ENCODE results near the gene SLC23A2.
"Not testable (repeated sequence)": the region's sequence is repeated elsewhere in the genome, so short reads cannot be mapped to it uniquely, and the experiment has no call there.

The SLC23A2 gene

GRCh38 chr20:4876301-4876700 lies 125.0 kb downstream of the SLC23A2 start:
- DNase-seq (ENCODE audit: low spot score): no peak

DNA sequence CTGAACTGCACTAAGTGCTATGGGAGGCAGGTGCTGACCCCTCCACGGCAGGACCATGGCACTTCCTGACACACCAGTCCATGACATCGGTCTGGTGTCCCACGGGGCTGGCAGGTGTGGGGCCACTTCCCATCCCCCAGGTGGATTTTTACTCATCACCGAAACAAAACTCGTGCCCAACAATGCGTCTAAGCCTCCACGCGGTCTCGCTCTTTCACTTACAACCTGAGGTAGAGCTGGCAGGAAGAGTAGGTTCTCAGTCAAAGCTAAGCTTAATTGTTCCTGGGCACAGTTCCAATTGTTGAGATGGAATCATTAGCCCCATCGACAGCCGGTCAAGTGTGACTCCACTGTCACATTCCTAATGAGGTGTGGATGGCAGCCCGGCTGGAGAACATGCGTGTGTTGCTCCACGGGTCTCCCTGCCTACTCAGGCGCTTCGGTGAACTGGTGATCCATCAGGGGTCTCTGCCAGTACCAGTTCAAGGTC lies 125.7 kb downstream of the SLC23A2 start:
- peak; percentile 32 for DNase-seq (ENCODE audit: low spot score)

GRCh38 chr20:4873396-4873795 lies 127.9 kb downstream of the SLC23A2 start:
- no peak for DNase-seq (ENCODE audit: low spot score)

DNA sequence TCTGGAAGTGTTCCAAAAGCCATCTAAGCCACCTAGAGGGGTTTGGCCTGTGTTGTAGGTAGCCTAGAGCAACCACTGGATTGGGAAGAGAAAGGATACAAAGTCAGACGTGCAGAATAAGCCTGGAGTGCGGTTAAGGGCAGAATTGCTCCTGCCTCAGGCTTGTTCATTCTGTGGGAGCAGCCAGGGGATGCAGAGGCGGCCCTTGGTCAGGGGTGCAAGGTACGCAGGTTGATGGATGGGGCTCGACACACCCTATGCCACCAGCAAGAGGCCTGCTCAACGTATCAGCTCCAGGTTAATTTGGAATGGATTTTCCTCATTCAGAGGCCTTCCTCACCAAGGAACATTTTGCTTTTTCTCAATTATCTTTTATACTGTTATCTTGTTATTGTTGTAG lies 129.8 kb downstream of the SLC23A2 start:
- DNase-seq (ENCODE audit: low spot score): no peak

- DNase-seq (ENCODE audit: low spot score): no peak
Measured at GRCh38 chr20:4870906-4871305, 130.4 kb downstream of the SLC23A2 start.

GRCh38 chr20:4869290-4870193 lies 131.8 kb downstream of the SLC23A2 start:
- DNase-seq (ENCODE audit: low spot score): no peak

DNA sequence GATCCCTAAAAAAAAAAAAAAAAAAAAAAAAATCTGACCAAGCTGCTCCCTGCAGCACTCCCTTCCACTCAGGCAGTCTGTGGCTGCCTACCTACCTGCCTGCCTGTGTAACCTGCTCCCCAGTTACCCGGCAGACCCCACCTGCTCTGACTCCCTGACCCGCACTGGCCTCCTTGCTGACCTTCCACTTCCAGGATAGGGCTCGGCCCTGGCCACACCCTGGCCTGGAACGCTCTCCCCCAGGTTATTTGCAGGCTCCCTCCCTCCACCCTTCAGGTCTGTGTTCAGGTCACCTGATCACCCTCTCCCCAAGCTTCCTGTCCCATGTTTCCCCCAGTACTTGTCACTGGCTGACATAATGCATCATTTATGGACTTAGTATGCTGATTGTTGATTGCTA lies 134.3 kb downstream of the SLC23A2 start:
- DNase-seq (ENCODE audit: low spot score): no peak

- no peak for DNase-seq (ENCODE audit: low spot score)
Measured at GRCh38 chr20:4866429-4866828, 134.9 kb downstream of the SLC23A2 start.

- DNase-seq (ENCODE audit: low spot score): no peak
Measured at GRCh38 chr20:4864311-4864752, 137.0 kb downstream of the SLC23A2 start.

GRCh38 chr20:4862661-4863060 lies 138.6 kb downstream of the SLC23A2 start:
- no peak for DNase-seq (ENCODE audit: low spot score)

DNA sequence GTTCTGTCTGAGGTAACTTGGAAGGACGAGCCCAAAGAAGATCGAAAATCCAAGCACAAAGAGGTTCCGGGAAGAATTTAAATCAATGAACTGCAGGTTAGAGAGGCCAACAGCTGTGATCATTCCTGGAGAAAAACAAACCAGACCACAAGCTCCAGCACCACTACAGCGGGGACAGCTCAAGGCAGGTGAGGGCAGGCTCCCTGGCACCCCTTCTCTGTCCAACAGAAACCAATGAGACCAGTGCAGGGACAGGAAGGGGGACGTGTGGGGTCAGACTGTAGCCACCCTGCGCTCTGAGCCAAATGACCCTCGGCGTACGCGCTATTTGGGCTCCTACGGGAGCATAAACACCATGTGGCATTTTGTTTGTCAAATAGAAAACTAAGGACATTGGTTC lies 139.3 kb downstream of the SLC23A2 start:
- DNase-seq (ENCODE audit: low spot score): no peak

GRCh38 chr20:4858000-4858399 lies 143.3 kb downstream of the SLC23A2 start:
- no peak for DNase-seq (ENCODE audit: low spot score)

- DNase-seq (ENCODE audit: low spot score): no peak
Measured at GRCh38 chr20:4856022-4856755, 145.1 kb downstream of the SLC23A2 start.

- no peak for DNase-seq (ENCODE audit: low spot score)
Measured at GRCh38 chr20:4855555-4855954, 145.8 kb downstream of the SLC23A2 start.

DNA sequence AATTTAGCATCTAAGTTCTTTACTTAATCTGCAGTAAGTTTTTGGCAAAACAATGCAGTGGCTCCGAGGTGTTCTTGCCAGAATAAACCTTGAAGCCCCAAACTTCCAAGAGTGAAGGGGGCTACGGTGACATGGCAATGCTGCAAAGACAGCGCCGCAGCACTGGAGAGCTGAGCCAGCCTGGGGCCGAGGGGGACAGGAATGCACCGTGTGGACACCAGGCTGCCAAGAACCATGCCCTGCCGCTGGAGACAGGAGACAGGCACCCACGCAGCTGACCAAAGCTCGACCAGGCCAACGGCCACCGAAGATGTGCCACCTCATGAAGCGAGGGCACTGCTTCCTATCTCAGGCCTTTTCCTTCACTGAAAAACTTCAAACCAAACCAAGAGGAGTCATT lies 146.2 kb downstream of the SLC23A2 start:
- DNase-seq (ENCODE audit: low spot score): no peak

GRCh38 chr20:4854561-4854901 lies 146.8 kb downstream of the SLC23A2 start:
- no peak for DNase-seq (ENCODE audit: low spot score)

DNA sequence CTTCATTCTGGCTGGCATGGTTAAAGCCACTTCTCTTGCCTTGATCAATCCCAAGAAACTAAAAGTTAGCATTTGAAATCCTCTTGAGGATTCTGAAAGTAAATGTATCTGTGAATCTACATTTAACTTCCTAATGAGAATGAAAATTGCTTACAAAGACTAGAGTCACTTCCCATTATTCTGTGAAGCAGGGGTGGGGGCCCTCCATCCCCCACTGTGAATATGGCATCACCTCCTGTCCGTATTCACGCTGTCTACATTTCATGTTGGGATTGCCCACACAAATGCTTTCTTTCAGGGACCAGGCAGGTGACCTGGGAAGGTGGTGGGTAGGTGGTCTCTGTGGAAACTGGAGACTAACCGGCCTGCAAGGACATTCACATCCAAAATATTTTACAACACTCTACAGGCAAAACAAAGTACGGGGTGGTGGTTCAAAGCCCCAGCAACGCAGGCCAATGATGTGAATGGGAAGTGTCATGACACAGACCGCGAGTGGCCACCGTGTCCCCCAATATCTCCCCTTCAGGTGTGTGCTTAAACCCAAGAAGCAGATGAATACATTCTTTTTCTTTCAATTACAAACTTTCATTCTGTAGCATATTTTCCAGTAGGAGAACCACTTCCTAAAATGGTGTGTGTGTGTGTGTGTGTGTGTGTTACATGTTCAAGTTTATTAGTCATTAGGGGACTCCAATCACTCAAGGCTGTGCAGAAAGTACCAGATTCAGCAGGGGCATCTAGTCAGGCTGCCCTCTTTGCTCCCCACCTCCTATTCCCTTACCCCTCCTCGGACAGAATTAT lies 147.4 kb downstream of the SLC23A2 start:
- DNase-seq (ENCODE audit: low spot score): no peak

GRCh38 chr20:4853004-4853403 lies 148.3 kb downstream of the SLC23A2 start:
- DNase-seq (ENCODE audit: low spot score): no peak

GRCh38 chr20:4850960-4851359 lies 150.3 kb downstream of the SLC23A2 start:
- DNase-seq (ENCODE audit: low spot score): no peak

- not testable (repeated sequence) for DNase-seq (ENCODE audit: low spot score)
Measured at GRCh38 chr20:4848829-4849228, 152.5 kb downstream of the SLC23A2 start.

GRCh38 chr20:4848041-4848440 lies 153.3 kb downstream of the SLC23A2 start:
- no peak for DNase-seq (ENCODE audit: low spot score)

DNA sequence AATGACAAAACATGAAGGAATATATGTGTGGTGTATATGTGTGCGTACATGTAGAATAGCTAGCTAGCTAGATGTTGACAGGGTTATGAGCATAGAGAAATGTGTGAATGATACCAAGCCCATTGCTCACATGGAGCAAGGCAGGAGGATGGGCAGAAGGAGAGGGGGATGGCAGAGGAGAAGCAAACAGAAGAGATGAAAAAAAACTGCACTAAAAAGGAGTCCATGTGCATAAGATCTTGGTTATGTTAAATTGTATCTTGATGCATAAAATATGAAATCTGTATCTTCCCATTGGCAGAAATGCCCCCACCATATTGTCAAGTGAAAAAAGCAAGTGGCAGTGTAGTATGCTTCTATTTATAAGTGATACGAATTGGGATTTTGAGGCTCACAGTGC lies 154.5 kb downstream of the SLC23A2 start:
- no peak for DNase-seq (ENCODE audit: low spot score)

All from Ammon's horn (tissue), 1 donor.